GM18517 (cell line): ENCODE results near the gene INMT.
"Not testable (repeated sequence)": the region's sequence is repeated elsewhere in the genome, so short reads cannot be mapped to it uniquely, and the experiment has no call there.

Source experiments
- ATAC-seq: cut with Tn5 transposase; IDR thresholded peaks from one replicate; pipeline ENCODE4 v1.9.1; 2021; ENCODE audit warnings: mild to moderate bottlenecking, moderate library complexity; ENCODE audit not compliant: unreplicated experiment

The INMT gene

DNA sequence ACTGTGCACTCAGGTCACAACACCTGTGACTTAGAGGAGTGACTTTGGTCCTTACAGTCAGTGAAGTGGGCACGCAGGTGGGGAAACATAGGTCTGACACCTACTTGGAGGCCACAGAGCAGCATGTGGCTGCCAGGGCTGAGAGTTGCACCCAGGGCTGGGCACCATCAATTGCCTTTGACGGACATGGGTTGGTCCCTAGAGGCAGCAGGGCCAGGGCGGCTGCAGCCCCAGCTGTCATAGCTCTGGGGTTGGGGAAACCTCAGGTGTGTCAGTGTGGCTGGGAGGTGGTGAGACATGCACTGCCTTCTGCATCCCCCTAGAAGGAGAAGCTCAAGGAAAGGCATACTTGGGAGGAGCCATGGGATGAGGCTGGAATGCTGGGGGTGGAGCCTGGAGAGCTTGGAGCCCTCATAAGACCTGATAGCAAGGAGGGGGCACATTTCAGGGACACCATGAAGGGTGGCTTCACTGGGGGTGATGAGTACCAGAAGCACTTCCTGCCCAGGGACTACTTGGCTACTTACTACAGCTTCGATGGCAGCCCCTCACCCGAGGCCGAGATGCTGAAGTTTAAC is at the start of gene INMT:
INMT (plus strand) TSS at position 440 of the 578 bp plus-strand sequence; CDS start at position 456, 16 bp downstream.
- ATAC-seq = no peak

DNA sequence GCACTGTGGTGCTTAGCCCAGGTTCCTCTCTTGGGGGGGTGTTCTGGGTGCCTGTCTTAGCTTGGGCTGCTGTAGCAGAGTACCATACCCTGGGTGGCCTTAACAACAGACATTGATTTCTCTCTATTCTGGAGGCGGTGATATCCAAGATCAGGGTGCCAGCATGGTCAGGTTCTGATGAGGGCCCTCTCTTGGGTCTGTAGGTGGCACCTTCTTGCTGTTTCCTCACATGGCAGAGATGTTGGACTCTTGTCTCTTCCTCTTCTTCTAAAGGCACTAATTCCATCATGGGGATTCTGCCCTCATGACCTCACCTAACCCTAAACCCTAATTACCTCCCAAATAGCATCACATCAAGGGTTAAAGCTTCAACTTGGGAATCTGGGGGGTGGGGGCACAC is 49.7 kb upstream of the INMT start:
- no peak for ATAC-seq

DNA sequence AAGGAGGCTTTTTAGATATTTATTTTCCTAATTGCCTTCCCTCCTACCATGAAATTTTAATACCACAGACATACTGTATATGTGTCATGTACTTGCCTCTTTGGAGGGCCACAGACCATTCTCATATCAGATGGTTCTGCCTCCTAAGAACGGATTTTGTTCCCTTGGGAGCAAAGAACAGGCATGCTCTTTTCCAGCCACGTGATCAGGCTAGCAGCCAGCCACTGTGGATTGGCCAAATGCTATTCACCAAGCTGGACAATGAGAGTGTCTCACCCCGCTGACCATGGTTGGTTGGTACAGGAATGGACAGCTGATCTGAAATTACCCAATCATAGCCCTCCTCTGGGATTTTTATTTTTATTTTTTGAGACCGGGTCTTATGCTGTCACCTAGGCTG is 48.2 kb upstream of the INMT start:
- ATAC-seq = no peak

DNA sequence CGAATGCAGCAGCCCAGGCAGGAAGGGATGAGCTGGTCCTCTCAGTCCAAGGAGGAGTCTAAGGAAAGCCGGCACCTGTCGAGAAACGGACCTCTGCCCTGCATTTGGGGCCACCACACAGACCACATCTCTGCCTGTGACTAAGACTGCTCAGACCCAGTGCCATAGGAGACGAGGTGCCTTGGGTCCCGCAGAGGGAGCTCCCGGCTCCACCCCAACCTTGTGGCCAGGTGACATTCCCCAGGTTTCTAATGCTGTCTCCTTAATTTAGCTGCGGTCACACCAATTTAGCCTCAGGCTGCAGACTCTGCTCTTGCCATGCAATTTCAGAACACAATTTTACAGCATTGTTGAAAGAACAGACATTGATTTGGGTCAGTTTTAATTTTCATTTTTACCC is 46.9 kb upstream of the INMT start:
- no peak for ATAC-seq

DNA sequence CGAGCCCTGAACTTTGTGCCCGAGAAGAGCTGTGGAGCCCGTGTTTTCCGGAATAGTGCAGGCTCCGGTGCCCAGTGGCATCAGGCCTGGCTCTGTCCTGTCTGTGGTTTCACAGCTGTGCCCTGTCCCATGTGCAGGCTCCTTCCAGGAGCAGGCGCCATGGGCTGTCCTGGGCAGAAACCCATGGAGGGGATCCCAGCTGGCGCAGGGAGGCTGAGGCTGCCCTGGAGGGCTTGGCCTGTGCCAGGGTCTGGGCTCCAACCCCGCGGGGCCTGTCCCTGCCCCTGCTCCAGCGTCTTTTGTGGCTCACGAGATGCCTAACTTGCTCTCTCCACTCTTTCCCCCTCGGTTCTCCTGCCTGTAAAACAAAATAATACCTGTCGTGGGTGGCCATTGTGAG is 46.3 kb upstream of the INMT start:
- no peak for ATAC-seq

DNA sequence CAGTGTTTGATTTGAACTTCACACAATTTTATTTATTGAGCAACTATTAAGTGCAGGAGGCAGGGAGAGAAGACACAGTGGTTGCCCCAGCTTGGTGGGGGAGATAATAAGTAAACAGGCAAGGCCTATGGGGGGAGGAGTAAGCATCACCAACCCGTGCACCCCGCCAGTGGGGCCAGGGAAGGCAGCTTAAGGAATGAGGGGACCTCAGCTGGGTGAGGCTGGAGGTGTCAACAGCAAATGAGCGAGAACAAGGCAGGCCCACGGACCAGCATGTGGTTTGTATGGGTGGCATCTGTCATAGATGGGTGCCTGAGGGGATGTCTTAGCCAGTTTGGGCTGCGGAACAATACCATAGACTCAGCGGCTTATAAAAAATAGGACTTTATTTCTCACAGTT is 45.6 kb upstream of the INMT start:
- ATAC-seq = no peak

DNA sequence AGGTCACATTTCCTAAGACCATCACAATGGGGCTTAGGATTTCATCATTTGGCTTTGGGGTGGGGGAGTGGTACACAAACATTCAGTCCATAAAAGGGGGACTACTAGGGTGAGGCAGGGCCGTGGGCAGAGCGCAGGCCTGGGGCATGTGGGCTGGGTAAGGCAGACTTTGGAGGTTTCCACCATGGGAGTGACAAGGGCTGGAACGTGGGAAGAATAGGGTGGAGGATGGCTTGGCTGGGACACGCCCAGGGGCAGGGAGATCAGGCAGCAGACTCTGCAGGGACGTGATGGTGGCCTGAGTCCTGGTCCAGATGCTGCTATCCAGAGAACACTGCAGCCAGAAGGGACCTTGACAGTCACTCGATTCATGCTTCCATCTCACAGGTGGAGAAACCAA is 45.0 kb upstream of the INMT start:
- ATAC-seq = no peak

DNA sequence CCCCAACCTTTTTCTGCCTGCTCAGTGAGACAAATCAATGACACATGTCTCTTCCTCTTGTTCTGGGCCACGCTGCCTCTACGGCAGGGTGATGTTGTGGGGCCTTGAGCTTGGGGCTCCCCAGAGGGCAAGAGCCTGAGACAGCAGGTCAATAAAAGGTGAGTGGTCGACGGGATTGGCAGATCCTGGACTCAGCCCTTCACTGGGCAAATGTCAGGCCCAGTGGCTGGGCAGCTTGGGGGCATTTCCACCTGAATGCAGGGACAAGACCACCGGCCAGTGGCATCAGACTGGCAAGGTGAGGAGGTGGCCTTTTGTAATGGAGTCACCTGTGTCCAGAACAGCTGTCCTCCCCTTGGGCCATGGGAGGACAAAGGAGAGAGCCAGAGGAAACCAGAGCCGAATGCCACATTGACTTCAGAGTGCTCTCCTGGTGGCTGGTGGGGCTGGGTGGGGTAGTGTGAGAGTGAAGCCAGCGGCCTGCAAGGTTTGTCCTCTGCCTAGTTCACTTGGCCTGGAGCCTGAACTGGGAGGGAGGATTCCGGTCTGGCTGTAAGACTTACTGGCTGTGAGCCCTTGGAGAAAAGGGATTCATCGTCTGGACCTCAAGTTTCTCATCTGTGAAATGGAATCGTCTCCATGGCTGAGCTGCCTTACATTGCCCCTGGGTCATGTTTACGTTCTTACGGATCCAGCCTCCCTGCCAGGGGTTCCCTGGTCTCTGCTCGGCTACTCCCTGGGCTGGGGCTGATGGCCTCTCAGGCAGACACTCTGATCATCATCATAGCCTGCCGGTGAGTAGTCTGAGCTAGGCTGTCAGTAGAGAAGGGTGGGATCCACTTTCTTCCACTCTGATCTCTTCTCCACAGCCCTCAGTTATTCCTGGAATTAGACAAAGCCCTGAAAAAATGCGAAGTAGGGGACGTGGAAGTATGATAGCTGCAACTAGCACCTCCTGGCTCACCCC is 44.3 kb upstream of the INMT start:
- ATAC-seq = no peak

DNA sequence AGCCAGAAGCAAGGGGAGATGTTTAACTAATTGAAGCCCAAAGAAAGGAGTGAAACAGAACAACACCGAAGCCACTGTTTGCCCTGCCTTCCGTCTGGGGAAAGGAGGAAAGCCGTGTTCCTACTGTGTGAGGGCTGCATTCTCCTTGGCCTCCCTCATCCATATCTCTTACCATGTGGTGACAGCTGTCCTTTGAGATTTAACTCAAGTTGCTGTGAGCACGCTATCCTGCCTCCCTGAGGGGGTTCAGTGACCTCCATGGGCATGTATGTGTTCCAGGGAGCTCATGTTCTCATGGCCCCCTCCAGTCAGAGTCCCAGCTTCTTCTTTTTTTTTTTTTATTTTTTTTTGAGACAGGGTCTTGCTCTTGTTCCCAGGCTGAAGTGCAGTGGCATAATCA is 43.5 kb upstream of the INMT start:
- no peak for ATAC-seq

DNA sequence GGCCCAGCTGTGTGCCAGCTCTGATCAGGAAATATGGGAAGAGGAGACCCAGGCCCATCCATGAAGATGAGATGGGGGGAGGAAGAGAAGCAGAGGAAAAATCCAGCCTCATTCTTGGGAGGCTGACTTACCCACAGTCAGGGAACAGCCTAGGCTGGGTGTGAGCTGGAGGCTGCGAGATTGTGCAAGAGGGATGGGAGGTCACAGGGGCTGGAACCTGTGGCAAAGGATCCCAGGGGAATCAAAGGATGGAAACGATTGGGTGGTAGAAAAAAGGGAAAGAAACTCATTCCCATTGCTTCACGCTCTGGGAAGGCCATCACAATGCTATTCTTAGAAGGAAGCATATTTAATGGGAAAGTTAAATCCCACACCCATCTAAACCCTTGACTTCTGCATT is 43.0 kb upstream of the INMT start:
- no peak for ATAC-seq

DNA sequence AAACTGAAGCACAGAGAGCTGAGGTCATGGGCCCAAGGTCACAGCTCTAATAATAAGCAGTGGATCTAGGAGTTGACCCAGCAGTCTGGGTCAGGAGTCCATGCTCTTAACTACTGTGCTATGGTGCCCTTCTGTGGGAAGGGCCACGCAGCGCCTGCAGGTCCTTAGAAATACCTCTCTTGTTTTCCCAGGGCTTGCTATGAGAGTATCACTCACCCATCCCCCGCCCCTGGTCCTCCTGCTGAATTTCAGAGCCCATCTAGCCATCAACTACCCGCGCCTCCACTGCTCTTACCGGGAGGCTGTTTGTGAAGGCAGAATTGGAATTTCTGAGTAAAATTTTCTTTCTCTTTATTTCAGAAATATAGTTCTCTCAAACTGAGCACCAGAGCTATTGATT is 42.4 kb upstream of the INMT start:
- ATAC-seq = no peak

DNA sequence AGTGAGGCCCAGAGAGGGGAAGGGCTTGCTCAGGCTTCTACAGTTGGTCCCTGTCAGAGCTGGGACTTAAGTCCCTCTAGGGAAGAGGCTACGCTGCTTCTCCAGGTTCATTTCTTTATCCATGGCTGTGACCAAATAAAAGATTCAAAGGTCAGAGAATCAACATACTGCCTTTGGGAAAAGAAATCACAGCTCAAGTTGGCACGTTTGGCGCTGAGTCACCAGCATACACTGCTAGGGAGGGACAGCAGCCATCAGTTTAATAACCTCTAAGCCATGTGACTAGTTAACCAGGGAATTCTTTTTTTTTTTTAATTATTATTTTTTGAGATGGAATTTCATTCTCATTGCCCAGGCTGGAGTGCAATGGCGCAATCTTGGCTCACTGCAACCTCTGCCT is 41.3 kb upstream of the INMT start:
- no peak for ATAC-seq

DNA sequence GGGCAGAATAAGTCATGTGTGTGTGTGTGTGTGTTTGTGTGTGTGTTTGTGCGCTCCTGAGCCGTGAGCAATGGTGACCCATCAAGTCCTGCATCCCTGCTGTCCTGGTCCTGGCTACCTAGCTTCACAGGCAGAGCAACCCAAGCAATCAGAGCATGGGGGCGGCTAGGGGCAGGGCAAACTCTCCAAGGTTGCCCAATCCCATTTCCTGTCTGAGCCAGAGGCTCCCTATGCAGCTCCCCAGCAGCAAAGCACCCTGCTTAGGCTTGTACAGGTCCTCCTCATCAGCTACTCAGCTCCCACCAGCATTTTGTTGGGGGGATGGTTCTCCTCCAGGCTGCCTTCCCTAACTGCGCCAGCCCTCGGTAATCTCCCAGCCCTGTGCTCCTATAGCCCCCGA is 38.5 kb upstream of the INMT start:
- ATAC-seq = no peak

DNA sequence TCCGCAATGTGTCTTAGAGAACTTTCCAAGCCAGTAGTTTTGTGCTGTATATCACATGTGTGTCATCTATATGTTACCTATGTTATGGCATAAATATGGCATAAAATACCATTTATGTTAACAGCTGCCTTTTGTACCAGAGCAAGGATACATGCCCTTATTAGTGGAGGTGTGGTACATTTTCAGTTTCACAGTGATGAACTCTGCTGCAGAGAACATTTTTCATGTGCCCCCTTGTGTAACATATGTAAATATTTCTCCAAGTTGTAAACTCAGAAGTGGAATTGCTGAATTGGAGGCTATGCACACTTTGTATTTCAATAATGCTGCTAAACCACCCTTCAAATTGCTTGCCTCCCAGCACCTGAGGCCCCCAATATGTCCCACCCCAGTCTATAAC is 37.8 kb upstream of the INMT start:
- ATAC-seq = no peak

DNA sequence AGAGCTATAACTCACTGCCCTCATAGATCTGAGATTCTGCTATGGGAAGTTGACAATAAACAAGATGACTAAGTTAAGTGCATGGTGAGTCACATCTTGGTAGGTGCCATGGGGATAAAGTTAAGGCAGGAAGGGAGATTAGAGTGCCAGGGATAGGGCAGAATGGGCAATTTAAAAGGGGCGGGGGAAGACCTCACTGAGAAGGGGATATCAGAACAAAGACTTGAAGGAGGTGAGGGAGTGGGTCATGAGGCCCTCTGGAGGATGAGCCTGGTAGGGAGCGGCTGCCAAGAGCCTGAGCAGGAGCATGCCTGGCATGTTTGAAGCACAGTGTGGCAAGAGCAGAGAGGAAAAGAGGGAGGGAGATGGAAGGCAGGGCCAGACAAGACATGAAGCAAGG is 34.8 kb upstream of the INMT start:
- no peak for ATAC-seq

DNA sequence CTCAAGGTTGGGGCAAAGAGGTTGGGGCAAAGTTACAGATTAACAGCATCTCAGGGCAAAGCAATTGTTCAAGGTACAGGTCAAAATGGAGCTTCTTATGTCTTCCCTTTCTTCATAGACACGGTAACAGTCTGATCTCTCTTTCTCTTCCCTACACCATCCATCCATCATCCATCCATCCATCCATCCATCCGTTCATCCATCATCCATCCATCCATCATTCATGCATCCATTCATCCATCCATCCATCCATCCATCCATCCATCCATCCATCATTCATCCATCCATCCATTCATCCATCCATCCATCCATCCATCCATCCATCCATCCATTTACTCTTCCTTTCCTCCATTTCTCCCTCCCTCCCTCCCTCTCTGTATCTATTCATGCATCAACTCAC is 32.5 kb upstream of the INMT start:
- not testable (repeated sequence) for ATAC-seq

DNA sequence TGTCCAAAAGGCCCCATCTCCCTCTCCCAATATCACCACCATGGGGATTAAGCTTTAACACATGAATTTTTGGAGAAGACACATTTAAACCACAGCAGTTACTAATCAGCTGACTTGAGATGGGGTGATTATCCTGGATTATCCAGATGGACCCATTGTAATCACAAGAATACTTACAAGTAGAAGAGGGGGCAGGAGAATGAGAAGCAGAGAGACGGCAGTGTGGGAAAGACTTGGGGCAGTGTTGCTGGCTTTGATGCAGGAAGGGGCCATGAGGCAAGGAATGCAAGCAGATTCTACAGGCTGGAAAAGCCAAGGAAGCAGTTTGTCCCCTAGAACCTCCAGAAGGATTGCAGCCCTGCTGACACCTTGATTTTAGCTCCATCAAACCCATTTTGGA is 30.7 kb upstream of the INMT start:
- ATAC-seq = no peak

DNA sequence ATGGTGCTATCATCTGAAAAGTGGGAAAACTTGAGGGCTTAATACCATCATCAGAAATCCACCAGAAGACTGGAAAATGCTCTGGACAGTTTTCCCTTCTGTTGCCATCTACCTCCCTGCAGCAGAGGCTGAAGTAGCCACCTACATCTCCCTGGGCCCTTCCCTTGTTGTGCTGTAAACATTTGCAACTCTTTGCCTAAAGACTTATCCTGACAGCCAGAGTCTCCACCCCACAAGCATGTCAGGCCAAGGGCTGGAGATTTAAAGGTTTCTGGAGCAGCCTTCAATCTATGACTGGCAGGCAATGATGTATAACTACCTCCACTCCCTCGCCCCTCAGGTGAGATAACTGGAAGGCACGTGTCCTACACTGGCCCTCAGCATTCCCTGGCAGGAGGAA is 29.7 kb upstream of the INMT start:
- no peak for ATAC-seq

DNA sequence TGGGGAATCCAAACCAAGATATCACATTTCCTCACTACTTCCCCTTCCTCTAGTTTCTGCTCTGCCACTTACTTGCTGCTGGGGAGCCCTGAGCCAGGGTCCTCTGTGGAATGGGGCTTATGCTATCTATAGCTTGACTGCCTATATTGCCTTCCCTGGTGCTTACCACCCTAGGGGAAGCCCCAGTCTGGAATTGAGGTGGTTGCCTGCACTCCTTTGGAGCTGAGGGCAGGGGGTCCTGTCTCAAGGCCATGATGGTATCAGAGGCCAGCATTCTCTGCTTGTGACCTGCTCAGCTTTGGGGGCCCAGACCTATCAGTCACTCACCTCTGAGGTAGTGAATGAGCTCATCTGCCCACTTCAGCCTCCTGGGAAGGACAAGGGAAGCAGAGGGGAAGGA is 29.3 kb upstream of the INMT start:
- ATAC-seq = no peak

DNA sequence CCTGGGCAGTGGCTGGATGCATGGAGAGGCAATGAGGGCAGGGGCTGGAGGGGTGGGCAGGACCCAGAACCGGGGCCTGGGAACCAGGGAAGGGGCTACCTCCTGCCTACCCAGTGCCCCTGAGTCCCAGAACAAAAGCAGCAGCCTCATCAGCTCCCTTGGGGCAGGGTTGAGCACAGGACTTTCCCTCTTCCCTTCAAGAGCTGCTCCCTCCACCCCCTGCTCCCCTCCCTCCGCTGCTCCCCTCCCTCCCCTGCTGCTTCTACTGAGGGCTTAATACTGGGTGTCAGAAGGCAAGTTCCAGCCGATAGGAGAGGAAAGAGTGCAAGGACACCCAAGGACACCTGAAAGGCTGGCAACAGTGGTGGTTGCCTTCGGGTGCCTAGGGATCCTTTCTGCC is 28.2 kb upstream of the INMT start:
- no peak for ATAC-seq

DNA sequence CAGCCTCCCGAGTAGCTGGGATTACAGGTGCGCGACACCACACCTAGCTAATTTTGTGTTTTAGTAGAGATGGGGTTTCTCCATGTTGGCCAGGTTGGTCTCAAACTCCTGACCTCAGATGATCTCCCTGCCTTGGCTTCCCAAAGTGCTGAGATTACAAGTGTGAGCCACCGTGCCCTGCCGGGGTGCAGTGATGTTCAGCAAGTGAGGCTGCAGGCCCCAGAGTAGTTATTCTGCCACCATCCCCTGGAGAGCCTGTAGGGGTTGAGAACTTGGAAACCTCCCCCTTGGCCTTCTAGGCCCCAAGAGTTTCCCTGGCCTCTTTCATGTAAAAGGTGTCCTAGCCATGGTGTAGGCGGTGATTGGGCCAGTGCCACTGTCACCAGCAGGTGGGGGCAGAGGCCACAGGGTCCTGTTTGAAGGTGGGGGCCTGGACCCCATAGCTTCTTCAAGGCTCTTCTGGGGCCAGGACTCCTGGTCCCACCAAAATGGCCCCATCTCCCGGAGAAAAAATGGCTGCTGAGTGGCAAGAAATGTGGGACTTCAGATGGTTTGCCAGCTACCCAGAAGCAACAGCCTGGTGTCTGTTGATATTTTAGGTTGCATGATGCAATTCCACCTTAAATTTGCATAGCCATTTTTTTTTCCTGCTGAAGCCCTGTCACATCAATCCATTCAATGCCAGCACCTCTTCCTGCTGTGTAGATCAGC is 25.5 kb upstream of the INMT start:
- ATAC-seq = no peak
